ENCODE measurements around the gene CELF6. TPM values are rescaled to one million over a fixed set of nuclear protein-coding genes. Genes with fewer than 3 reads are reported as not detected.

Gene CELF6
- total and polyA plus RNA-seq, 2 donors (not counting 1 experiment from before 2014, with no cell fraction given) = 0.08 to 0.17 TPM

DNA sequence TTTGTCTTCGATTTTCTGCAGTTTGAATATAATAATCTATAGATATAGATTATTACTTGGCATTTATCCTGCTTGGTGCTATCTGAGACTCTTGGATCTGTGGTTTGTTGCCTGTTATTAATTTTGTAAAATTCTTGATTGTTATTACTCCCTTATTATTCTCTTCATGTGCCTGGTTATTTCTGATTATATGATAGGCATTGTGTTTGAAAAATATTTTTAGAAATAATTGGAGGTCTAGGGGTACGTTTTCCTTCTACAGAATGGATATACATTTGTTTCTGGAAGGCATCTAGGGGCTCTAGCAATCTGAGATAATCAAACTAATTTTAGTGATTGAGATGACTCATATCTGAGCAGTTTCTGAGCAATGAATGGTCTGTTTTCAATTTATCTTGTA is 14.9 kb upstream of the CELF6 start:
- TF ChIP-seq, protein P1, sequence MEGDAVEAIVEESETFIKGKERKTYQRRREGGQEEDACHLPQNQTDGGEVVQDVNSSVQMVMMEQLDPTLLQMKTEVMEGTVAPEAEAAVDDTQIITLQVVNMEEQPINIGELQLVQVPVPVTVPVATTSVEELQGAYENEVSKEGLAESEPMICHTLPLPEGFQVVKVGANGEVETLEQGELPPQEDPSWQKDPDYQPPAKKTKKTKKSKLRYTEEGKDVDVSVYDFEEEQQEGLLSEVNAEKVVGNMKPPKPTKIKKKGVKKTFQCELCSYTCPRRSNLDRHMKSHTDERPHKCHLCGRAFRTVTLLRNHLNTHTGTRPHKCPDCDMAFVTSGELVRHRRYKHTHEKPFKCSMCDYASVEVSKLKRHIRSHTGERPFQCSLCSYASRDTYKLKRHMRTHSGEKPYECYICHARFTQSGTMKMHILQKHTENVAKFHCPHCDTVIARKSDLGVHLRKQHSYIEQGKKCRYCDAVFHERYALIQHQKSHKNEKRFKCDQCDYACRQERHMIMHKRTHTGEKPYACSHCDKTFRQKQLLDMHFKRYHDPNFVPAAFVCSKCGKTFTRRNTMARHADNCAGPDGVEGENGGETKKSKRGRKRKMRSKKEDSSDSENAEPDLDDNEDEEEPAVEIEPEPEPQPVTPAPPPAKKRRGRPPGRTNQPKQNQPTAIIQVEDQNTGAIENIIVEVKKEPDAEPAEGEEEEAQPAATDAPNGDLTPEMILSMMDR (conservative IDR thresholded peaks at IDR 0.05 in 1 of 2, IDR thresholded peaks at IDR 0.05 in 1 of 2; ENCODE audit: low read depth in 1 of 2, low read length in 2 of 2) = no peak
- TF ChIP-seq EZH2 (IDR thresholded peaks at IDR 0.05; ENCODE audit: low read length, missing control alignments) = no peak
- DNase-seq (ENCODE audit: low read depth in 2 of 2) = no peak
- H3K4me3 ChIP-seq (replicated peaks in 1 of 4; ENCODE audit: control extremely low read depth in 1 of 4, insufficient read depth in 1 of 4, low read depth in 3 of 4, low read length in 4 of 4) = no peak overlapping the region
- no peaks in the 10 kb centered on the region for H3K79me2 ChIP-seq (ENCODE audit: control insufficient read depth, insufficient read depth, low read length)
- H3K9me3 ChIP-seq (ENCODE audit: control insufficient read depth, insufficient read depth, low read depth, low read length) = no peaks in the 10 kb centered on the region
- no peak overlapping the region for H2AFZ ChIP-seq (ENCODE audit: low read length)
- peaks cover 6% of the 10 kb centered on the region for H3K4me1 ChIP-seq (ENCODE audit: control insufficient read depth, extremely low read depth, insufficient read depth, low read length)
- no peak overlapping the region for H3K9ac ChIP-seq (ENCODE audit: insufficient read depth, low read length)
- no peaks in the 10 kb centered on the region for H4K20me1 ChIP-seq (ENCODE audit: control insufficient read depth, extremely low read depth, insufficient read depth, low read length)
- H3K4me2 ChIP-seq (ENCODE audit: extremely low read depth, insufficient read depth, low read length) = no peak overlapping the region
- H3K27ac ChIP-seq (ENCODE audit: insufficient read depth, low read length) = no peak overlapping the region
- H3K27me3 ChIP-seq (ENCODE audit: control insufficient read depth, insufficient read depth, low read length) = no peaks in the 10 kb centered on the region
- H3K36me3 ChIP-seq (ENCODE audit: control insufficient read depth, insufficient read depth, low read length) = no peaks in the 10 kb centered on the region

- no peaks in the 10 kb centered on the region for H3K36me3 ChIP-seq (ENCODE audit: control insufficient read depth, insufficient read depth, low read length)
- no peak overlapping the region for H3K4me2 ChIP-seq (ENCODE audit: extremely low read depth, insufficient read depth, low read length)
- no peak for DNase-seq (ENCODE audit: low read depth in 2 of 2)
- no peaks in the 10 kb centered on the region for H3K4me1 ChIP-seq (ENCODE audit: control insufficient read depth, extremely low read depth, insufficient read depth, low read length)
- TF ChIP-seq, protein P1 (conservative IDR thresholded peaks at IDR 0.05 in 1 of 2, IDR thresholded peaks at IDR 0.05 in 1 of 2; ENCODE audit: low read depth in 1 of 2, low read length in 2 of 2) = no peak
- no peak for TF ChIP-seq EZH2 (IDR thresholded peaks at IDR 0.05; ENCODE audit: low read length, missing control alignments)
- no peak overlapping the region for H3K9ac ChIP-seq (ENCODE audit: insufficient read depth, low read length)
- H3K27me3 ChIP-seq (ENCODE audit: control insufficient read depth, insufficient read depth, low read length) = no peaks in the 10 kb centered on the region
- no peak overlapping the region for H2AFZ ChIP-seq (ENCODE audit: low read length)
- no peak overlapping the region for H3K27ac ChIP-seq (ENCODE audit: insufficient read depth, low read length)
- no peaks in the 10 kb centered on the region for H3K9me3 ChIP-seq (ENCODE audit: control insufficient read depth, insufficient read depth, low read depth, low read length)
- no peak overlapping the region for H3K4me3 ChIP-seq (replicated peaks in 1 of 4; ENCODE audit: control extremely low read depth in 1 of 4, insufficient read depth in 1 of 4, low read depth in 3 of 4, low read length in 4 of 4)
- no peaks in the 10 kb centered on the region for H3K79me2 ChIP-seq (ENCODE audit: control insufficient read depth, insufficient read depth, low read length)
- no peaks in the 10 kb centered on the region for H4K20me1 ChIP-seq (ENCODE audit: control insufficient read depth, extremely low read depth, insufficient read depth, low read length)
Observed at GRCh38 chr15:72331021-72331420, 11.1 kb upstream of the CELF6 start.

- no peak overlapping the region for H2AFZ ChIP-seq (ENCODE audit: low read length)
- no peak overlapping the region for H3K27ac ChIP-seq (ENCODE audit: insufficient read depth, low read length)
- no peak for TF ChIP-seq EZH2 (IDR thresholded peaks at IDR 0.05; ENCODE audit: low read length, missing control alignments)
- TF ChIP-seq, protein P1 (conservative IDR thresholded peaks at IDR 0.05 in 1 of 2, IDR thresholded peaks at IDR 0.05 in 1 of 2; ENCODE audit: low read depth in 1 of 2, low read length in 2 of 2) = no peak
- no peak for DNase-seq (ENCODE audit: low read depth in 2 of 2)
- H3K27me3 ChIP-seq (ENCODE audit: control insufficient read depth, insufficient read depth, low read length) = peaks cover 4% of the 10 kb centered on the region
- no peaks in the 10 kb centered on the region for H3K79me2 ChIP-seq (ENCODE audit: control insufficient read depth, insufficient read depth, low read length)
- H3K9ac ChIP-seq (ENCODE audit: insufficient read depth, low read length) = no peak overlapping the region
- no peaks in the 10 kb centered on the region for H3K36me3 ChIP-seq (ENCODE audit: control insufficient read depth, insufficient read depth, low read length)
- no peaks in the 10 kb centered on the region for H3K9me3 ChIP-seq (ENCODE audit: control insufficient read depth, insufficient read depth, low read depth, low read length)
- no peaks in the 10 kb centered on the region for H4K20me1 ChIP-seq (ENCODE audit: control insufficient read depth, extremely low read depth, insufficient read depth, low read length)
- peaks cover 2% of the 10 kb centered on the region for H3K4me1 ChIP-seq (ENCODE audit: control insufficient read depth, extremely low read depth, insufficient read depth, low read length)
- no peak overlapping the region for H3K4me3 ChIP-seq (replicated peaks in 1 of 4; ENCODE audit: control extremely low read depth in 1 of 4, insufficient read depth in 1 of 4, low read depth in 3 of 4, low read length in 4 of 4)
- no peak overlapping the region for H3K4me2 ChIP-seq (ENCODE audit: extremely low read depth, insufficient read depth, low read length)
Observed at GRCh38 chr15:72323752-72324151, 3.8 kb upstream of the CELF6 start.
